Fibroblast of mammary gland (primary cell): ENCODE data around the gene MYL12B.

Experiments
- DNase-seq: peaks from one replicate; pipeline ENCODE4 v3.0.0-alpha.2; 2010; ENCODE audit warnings: low read depth
- H3K4me3 ChIP-seq: 2 replicates; pipeline ENCODE4 v1.5.1; 2011; ENCODE audit warnings: low read depth, mild to moderate bottlenecking, low read length, moderate library complexity; ENCODE audit not compliant: control insufficient read depth
- CTCF ChIP-seq: conservative IDR thresholded peaks from 2 replicates; pipeline ENCODE4 v1.5.1; 2011; ENCODE audit warnings: low read depth, low read length, inconsistent platforms; ENCODE audit not compliant: control insufficient read depth, insufficient read depth

MYL12B gene

GRCh38 chr18:3260995-3261372, 949 bp upstream of the MYL12B start:
- TF ChIP-seq CTCF: no peak
- no peak for DNase-seq
- peak overlapping the region; percentile 86 for H3K4me3 ChIP-seq

GRCh38 chr18:3262234-3263131, 550 bp downstream of the MYL12B start:
- TF ChIP-seq CTCF: no peak
- peak overlapping the region; percentile 86 for H3K4me3 ChIP-seq
- DNase-seq: no peak

- TF ChIP-seq CTCF: no peak
- H3K4me3 ChIP-seq: peak overlapping the region; percentile 86
- DNase-seq: no peak
Measured at GRCh38 chr18:3263132-3263700, 1.3 kb downstream of the MYL12B start.

- no peak overlapping the region for H3K4me3 ChIP-seq
- no peak for TF ChIP-seq CTCF
- peak; percentile 44 for DNase-seq
Measured at GRCh38 chr18:3264362-3264761, 2.4 kb downstream of the MYL12B start.

GRCh38 chr18:3265564-3266033, 3.7 kb downstream of the MYL12B start:
- H3K4me3 ChIP-seq: no peak overlapping the region
- no peak for TF ChIP-seq CTCF
- peak; percentile 48 for DNase-seq

GRCh38 chr18:3266062-3266608, 4.2 kb downstream of the MYL12B start:
- TF ChIP-seq CTCF: no peak
- H3K4me3 ChIP-seq: no peak overlapping the region
- peak; percentile 31 for DNase-seq
